Medulla oblongata (tissue), 1 donor: ENCODE results near the gene ARID5B.

Experiments
- DNase-seq: peaks from one replicate; pipeline ENCODE4 v3.0.0-alpha.2; 2015; ENCODE audit errors: extremely low spot score

ARID5B gene

DNA sequence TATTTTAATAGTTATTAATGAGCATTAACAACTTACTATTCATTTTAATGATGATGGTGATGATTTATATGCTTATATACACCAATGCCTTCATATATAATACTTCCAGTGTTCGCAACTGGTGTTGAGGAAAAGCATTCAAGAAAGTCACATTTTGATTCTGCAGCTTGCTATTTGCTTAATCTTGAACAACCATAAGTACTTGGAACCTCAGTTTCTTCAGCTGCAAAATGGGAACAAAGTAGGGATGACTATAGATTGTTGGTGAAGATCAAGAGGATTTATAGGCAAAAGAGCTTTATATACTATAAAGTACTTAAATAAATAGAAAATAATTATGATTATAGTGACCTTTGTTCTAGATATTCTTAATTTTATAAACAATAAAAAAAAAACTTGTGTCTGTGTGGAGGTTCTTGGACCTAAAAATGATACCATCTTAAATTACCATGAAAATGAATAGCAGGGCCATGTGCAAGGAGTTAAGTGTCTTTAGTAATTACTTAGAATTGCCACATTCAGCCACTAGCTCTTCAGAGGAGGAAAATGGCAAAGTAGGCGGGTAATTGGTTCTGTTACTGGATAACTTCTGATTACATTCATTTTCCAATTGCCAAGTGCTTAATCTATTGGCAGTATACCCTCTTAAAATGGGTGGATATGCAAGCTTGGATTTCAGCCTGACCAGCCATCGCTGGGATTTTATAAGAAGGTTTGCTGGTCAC, 4.5 kb downstream of the ARID5B start:
- no peak for DNase-seq

DNA sequence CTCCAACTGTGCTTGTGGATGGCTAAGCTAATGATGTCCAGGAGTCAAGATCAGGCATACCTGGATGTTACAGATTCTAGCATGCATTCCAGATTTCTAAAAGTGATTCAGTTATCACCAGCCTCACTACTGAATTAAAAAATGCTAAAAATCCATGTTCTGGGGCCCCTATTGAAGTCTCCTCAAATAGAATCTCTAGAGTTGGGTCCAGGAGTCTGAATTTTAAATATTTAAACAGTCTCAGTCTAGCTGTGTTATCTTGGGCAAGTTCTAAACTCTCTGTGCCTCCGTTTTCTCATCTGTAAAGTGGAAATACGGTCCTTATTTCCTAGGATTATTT, 5.0 kb downstream of the ARID5B start:
- DNase-seq: no peak

DNA sequence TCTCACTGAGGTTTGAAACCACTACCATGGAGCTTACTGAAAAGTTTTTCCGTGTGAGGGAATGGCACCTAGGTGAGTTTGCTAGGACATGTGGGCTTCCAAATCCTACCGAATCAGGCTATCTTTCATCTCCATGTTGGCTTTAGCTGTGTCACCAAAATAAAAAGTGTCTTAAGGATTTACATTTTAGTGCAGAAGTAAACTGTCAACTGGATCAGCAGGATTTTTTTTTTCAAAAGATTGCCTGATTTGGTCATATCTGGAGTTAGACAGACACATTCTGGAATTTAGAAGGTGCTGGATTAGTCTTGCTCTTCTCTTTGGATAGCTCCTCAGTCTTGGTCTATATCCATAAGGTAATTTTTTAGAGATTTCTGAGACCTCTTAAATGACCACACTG, 5.5 kb downstream of the ARID5B start:
- DNase-seq: no peak

DNA sequence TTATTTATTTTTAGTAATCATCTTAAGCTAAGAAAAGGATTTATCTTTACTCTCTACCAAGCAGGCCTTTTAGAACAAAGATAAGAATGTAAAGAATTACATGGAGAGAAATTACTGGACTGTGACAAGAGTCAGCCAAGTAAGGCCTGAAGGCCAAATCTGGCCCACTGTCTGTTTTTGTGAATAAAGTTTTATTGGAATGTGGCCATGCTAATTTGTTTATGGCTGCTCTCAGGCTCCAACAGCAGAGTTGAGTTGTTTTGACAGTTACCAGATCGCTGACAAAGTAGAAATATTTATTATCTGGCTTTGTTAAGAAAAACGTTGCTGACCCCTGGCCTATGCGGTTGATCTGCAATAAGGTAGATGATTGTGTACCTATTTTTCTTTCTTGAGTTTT, 6.1 kb downstream of the ARID5B start:
- DNase-seq: no peak

DNA sequence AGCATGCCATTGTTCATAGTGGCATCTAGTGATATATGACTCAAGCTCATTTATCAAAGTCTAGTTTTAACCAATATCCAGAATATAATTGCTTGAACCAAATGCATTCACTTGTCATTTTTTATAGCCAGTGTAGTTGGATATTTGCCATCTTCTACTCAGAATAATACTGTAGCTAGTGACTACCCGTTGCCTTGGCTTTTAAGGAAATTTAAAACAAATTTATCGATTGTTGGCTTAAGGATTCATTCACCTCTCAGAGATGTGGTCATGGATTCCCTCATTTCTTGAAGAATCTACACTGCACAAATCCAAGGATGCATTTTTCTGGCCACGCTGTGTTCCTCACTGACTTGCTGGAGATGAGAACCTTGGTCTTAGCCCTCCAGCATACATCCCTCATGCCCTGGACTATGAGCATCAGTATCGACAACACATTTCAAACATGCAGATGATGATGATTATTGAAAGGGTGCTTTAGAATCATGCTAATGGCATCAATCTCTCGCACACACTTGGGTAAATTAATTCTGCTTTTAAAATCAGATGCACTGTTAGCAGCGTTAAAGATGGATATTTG, 8.8 kb downstream of the ARID5B start:
- DNase-seq: no peak

DNA sequence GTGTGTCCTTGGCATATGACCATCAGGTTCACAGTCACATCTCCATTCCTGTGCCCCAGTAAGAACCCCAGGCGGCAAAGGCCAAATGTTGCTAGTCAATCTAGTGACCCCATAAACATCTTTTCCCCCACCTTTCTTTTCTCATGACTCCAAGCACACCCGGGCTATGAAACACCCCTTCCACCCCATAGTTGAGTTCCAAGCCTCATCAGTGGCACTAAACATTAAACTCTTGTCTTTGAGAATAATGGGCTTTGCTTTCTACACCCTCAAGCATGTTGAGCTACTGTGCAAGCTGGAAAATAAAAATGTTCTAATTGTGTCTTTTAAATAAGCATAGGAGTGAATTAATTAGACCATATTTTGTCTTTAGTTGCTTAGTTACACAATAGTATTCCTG, 9.4 kb downstream of the ARID5B start:
- no peak for DNase-seq

DNA sequence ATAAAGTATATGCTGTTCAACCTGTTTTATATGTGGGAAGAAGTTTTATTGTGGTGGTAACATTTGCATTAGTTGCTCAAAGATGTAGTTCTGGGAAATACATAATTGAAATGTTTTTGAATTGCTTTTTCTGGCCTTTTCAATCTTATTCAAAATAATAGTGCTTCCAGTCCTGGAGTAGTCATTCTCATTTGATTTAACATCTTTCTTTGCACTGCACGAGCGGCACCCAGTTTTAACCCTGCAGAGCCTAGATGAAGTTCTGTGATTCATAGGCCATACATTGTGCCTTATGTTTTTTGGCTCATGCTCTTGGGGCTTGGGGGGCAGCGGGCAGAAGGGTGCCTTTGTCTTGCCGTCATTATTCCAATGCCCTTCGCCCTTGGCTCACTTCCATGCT, 9.9 kb downstream of the ARID5B start:
- no peak for DNase-seq

DNA sequence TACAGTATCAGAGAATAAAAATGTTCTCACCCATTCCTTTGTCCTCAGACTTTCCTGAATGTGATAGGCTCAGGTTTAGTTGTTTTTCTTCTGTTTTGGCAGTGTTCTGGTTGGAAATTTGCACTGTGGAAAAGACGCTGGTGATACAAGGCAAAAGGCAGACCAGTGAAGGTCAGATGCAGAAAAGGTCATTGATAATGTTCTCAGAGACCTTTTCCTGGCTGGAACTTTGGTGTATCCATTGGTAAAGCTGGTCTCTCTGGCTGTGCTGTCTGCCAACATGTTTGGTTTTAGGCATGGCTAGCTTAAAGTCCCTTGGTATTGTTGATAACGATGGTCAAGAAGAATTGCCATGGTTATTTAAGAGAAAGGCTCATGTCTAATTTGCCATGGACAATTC, 11.5 kb downstream of the ARID5B start:
- no peak for DNase-seq

DNA sequence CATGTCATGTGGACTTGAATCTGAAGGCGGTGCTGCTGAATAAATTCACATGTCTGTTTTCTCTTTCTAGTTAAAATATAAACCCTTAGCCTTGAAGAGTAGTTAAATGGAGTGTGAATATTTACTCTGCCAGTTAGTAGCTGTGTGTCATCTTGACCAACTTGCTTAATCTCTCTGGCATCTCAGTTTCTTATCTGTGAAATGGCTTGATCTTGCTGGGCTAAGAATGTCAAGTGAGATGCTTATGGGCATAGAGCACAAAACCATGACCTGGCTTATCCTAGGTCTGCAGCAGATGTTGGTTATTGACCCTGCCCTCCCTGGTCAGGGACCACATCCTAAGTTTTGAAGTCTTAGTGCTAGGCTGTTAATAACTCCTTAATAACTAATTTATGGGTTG, 16.6 kb downstream of the ARID5B start:
- DNase-seq: no peak

DNA sequence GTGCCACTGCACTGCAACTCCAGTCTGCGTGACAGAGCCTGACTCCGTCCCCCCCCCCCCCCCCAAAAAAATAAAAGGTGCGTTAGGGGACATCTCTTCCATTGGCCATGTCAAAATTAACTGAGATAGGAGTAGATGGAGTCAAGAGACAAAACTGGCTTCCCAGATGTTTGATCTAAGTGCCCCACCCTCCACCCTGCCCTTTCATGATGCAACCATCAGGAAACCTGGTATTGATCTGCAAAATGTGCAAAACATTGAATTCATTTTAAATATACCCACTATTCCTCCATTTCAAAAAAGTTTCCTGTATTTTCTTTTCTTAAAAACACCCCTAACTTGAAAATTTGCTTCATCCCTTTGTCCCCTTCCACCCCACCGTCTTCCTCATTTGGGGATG, 17.5 kb downstream of the ARID5B start:
- DNase-seq: no peak

DNA sequence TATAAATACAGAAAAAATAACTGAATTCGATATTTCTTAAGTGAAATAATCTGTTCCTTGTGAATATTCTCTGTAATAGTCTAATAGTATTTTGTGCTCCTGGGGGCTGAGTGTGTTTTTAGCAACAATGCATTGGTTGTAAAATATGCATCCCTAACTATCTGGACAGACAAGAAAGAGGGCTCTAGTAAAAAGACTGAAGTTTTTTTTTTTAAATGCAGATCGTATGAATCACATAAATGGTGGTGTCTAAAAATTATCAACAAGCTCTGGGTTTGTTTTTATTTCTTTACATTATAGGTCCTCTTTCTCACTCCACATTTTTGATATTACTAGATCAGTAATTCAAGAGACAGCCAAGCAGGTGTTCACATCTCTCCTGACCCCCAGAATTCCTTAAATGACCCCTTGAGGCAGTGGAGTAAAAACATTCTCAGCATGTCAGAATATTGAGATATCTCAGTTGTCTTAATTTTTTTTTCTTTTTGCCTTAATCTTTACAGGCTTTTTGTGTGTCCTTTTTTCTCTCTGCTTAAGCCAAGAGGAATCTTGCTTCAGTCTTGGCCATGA, 18.2 kb downstream of the ARID5B start:
- DNase-seq: no peak

DNA sequence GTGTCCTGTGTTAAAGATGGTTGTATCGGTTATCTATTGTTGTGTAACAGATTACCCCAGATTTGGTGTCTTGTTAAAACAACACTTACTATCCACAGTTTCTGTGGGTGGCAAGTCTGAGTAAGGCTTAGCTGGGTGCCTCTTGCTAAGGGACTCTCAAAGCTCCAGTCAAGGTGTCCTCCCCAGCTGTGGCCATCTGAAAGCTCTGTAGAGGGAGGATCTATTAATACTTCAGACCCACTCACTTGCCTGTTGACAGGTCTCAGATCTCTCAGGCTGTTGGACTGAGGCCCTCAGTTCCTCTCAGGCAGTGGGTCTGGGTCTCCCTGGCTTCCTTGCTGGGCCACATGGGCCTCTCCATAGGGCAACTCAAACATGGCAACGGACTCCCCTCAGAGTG, 19.6 kb downstream of the ARID5B start:
- no peak for DNase-seq

DNA sequence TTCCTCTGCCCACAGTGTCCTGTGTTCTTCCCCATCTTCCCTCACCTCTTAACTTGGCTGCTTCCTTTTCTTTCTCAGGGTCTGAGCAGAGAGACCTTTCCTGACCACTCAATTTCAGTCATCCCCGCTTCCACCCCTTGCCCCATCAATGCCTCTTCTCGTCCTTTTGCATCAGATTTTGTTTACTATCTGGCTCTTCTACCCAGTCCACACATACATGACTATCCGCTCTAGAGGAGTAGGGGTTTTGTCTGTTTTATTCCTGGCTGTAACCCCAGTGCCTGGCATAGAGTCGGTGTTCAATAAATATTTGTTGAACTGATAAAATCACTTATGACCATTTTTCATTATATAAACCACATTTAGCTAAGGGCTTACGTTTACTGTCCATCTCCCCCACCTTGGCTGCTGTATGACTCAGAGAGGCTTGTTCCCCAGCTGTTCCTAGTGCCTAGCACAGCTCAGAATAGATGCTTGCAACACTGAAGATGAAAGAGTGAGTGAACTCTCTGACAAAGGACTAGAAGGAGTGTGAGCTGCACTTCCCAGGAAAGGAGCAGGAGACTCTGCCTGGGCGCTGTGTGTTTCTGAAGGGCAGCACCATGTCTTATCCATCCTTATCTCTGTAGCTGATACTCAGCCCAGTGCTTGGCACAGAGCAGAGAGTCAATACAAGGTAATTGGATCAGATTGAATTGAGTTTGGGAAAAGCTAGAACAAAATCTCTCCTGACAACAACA, 21.9 kb downstream of the ARID5B start:
- DNase-seq: no peak

DNA sequence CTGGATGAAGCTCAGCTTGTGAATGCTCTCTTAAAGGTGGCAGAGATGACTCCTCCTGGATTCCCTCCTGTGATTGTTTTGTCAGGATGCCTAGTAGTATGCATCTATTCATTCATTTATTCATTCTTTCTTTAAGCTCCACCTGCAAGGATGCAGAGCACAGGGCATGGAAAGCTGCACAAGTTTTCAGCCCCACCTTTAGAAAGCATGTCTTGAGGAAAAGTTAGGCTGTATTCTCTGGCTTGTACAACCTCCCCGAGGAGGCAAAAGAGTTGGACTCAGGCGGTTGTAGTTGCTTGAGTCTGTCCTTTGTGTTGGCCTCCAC, 22.4 kb downstream of the ARID5B start:
- no peak for DNase-seq

DNA sequence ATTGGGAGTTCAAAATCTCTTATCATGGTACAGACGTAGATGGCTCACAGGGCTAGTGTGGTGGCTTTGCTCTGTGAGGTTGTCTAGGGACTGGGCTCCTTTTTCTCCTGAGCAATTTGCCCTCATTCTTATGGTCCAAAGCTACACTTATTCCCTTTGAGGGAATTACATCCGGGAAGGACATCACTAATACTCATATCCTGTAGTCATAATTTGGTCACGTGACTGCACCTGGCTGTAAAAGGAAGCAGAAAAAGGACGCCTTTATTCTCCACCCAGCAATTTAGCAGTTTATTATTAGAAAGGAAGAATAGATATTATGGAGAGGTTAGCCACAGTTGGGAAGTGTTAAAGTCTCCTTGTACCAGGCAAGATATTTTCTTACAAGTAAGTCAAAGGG, 28.1 kb downstream of the ARID5B start:
- no peak for DNase-seq

DNA sequence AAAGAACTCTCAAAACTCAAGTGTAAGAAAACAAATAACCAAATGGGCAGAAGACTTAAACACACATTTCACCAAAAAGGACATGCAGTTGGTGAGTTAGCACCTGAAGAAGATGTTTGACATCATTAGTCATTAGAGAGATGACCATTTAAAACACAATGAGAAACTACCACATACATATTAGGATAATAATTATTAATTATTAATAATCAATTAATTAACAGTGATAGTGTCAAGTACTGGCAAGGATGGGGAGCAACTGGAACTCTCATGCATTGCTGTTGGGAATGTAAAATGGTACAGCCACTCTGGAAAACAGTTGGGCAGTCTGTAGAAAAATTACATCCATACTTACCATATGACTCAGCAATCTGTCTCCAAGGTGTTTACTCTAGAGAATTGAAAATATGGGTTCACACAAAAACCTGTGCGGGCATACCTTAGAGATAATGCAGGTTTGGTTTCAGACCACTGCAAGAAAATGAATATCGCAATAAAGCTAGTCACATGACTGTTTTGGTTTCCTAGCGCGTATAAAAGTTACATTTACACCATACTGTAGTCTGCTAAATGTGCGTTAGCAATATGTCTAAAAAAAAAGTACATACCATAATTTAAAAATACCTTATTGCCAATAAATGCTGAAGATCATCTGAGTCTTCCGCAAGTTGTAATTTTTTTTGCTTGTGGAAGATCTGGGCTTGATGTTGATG, 30.3 kb downstream of the ARID5B start:
- no peak for DNase-seq

DNA sequence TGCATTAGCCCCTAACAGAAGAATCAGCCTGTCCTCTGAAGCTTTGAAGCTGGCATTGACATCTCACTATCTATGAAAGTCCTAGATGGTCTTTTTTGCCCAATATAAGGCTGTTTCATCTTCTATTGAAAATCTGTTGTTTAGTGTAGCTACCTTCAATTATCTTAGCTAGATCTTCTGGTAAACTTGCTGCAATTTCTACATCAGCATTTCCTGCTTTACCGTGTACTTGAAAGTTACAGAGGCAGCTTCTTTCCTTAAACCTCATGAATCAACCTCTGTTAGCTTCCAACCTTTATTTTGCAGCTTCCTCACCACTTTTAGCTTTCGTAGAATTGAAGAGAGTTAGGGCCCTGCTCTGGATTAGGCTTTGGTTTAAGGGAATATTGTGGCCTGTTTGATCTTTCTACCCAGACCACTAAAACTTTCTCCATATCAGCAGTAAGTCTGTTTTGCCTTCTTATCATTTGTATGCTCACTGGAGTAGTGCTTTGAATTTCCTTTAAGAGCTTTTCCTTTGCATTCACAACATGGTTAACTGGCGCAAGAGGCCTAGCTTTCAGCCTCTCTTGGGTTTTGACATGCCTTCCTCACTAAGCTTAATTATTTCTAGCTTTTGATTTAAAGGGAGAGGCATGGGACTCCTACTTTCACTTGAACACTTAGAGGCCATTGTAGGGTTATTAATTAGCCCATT, 32.5 kb downstream of the ARID5B start:
- DNase-seq: no peak

DNA sequence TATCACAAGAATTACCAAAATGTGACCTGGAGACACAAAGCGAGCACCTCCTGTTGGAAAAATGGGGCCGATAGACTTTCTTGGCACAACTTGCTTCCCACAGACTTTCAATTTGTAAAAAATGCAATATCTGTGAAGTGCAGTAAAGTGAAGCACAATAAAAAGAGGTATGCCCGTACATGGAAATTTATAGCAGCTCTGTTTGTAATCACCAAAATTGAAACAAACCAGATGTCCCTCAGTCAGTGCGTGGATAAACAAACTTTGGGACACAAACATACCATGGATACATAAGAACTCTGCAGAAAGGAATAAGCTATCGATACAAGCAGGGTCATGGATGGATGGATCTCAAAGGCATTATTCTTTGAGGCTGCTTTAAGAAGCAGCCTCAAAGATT, 33.6 kb downstream of the ARID5B start:
- no peak for DNase-seq

DNA sequence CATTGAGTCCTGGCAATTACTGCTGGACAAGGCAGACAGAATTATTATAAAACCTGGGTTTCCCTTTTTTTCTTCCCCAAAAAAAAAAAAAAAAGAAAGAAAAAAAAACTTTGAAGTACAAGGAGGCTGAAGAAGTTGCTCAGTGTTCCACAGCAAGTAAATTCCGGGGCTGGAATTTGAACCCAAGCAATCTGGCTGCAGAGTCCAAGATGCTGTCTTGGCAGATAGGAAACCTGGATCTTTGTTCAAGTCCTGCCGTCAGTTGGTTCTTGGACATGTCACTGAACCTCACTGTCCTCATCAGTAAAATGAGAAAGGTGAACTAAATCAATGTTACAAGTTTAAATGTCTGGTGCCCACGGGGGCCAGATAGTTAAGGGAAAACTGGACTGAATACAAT, 35.3 kb downstream of the ARID5B start:
- no peak for DNase-seq

DNA sequence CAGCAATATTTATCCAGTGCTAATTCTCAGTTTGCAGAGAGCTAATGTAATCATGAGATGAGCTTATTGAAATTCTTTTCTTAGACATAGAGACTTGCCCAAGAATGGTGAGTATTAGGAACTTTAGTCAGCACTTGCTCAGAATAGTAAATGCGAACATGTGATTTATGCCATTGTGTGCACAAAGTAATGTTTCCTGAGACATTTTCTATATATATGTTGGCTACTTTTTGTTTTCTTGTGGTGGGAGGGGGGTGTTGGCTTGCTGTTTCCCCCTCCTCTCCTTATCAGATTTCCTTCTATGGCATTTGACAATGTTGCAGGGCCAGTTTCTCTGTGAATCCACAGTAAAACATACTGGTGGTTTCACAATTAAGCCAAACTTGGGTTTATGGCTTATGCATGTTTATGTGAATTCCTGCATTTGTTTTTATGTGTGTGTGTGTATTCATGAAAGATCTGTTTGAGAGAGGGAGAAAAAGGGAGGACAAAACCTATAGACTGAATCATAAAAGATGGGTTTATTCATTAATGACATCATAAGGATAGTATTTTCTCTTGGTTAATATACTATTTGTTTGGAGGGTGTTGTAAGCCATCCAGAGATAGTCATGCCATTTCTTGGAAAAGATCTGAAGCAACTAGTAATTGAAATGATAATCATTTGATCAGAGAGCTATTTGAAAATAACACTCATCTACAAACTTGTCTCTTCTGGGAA, 36.3 kb downstream of the ARID5B start:
- DNase-seq: peak; percentile 43

DNA sequence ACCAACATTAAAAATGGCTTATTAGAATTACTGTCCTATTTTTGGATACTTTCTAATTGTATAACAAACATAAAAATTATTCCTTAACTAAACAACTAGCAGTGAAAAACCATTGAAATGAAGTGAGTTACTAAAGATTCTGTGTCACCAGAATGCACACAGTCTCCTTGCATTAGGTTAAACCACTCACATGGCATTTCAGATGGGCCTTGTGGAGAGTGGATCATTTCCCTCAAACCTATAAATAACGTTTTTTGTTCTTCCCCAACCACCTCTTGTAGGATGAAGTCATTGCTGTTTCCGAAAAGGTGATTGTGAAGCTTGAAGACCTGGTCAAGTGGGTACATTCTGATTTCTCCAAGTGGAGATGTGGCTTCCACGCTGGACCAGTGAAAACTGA, 38.4 kb downstream of the ARID5B start:
- DNase-seq: no peak
